CD14-positive monocyte (primary cell): ENCODE data around the gene RILPL1. TPM values are rescaled to one million over a fixed set of nuclear protein-coding genes. Genes with fewer than 3 reads are reported as not detected.

ENCODE experiments used
- DNase-seq, 3 donors: peaks; one replicate each; pipeline ENCODE4 v3.0.0-alpha.2; 2011 to 2022
- H2AFZ ChIP-seq: 2 replicates; pipeline ENCODE4 v1.6.0; 2012; ENCODE audit warnings: mild to moderate bottlenecking, low read depth, low read length, inconsistent platforms; ENCODE audit not compliant: insufficient read depth, poor library complexity, severe bottlenecking
- H3K27ac ChIP-seq, 2 donors: 1 replicate in 1 of 2; 2 replicates in 1 of 2; pipeline ENCODE4 v1.5.1; 2012 to 2013; ENCODE audit warnings: low read length in 2 of 2, control low read depth in 1 of 2, inconsistent platforms in 1 of 2, low read depth in 1 of 2, mild to moderate bottlenecking in 1 of 2
- H3K27me3 ChIP-seq, 2 donors: one replicate each; pipeline versions ENCODE4 v1.6.0 to v1.6.1; 2011 to 2013; ENCODE audit warnings: low read length in 2 of 2; ENCODE audit not compliant: control insufficient read depth in 2 of 2, insufficient read depth in 2 of 2
- H3K36me3 ChIP-seq, 2 donors: replicated peaks in 1 of 2; 1 replicate in 1 of 2; 2 replicates in 1 of 2; pipeline versions ENCODE4 v1.5.1 to v1.6.1; 2012 to 2013; ENCODE audit warnings: low read length in 2 of 2, control low read depth in 1 of 2, inconsistent platforms in 1 of 2, mild to moderate bottlenecking in 1 of 2; ENCODE audit not compliant: insufficient read depth in 2 of 2, control insufficient read depth in 1 of 2
- H3K4me1 ChIP-seq, 2 donors: 1 replicate in 1 of 2; 2 replicates in 1 of 2; pipeline versions ENCODE4 v1.5.1 to v1.6.1; 2012 to 2013; ENCODE audit warnings: low read length in 2 of 2, control low read depth in 1 of 2, inconsistent platforms in 1 of 2, mild to moderate bottlenecking in 1 of 2, moderate library complexity in 1 of 2; ENCODE audit not compliant: insufficient read depth in 2 of 2, control insufficient read depth in 1 of 2
- H3K4me2 ChIP-seq: replicated peaks from 2 replicates; pipeline ENCODE3; 2012; ENCODE audit warnings: low read length, moderate library complexity, mild to moderate bottlenecking; ENCODE audit not compliant: poor library complexity, severe bottlenecking; ENCODE audit errors: extremely low read depth
- H3K4me3 ChIP-seq, 3 experiments: fragments of 200-600 bp in 1 of 3; sonication (generic) in 1 of 3; replicated peaks in 1 of 3; 1 replicate in 2 of 3; 2 replicates in 1 of 3; pipeline ENCODE4 v1.5.1; 2011 to 2013; ENCODE audit warnings: low read length in 3 of 3, mild to moderate bottlenecking in 3 of 3, control low read depth in 2 of 3, low read depth in 2 of 3, inconsistent platforms in 1 of 3, moderate library complexity in 1 of 3
- H3K79me2 ChIP-seq: 2 replicates; pipeline ENCODE4 v1.6.0; 2012; ENCODE audit warnings: mild to moderate bottlenecking, control low read depth, inconsistent platforms, low read length, moderate library complexity; ENCODE audit not compliant: insufficient read depth
- H3K9ac ChIP-seq: 2 replicates; pipeline ENCODE4 v1.6.0; 2017; ENCODE audit warnings: low read length, mild to moderate bottlenecking; ENCODE audit not compliant: insufficient read depth, poor library complexity, severe bottlenecking
- H3K9me3 ChIP-seq, 2 donors: replicated peaks in 1 of 2; 1 replicate in 1 of 2; 2 replicates in 1 of 2; pipeline versions ENCODE4 v1.5.1 to v1.6.1; 2012 to 2013; ENCODE audit warnings: low read length in 2 of 2, control low read depth in 1 of 2; ENCODE audit not compliant: control insufficient read depth in 1 of 2, insufficient read depth in 1 of 2
- H4K20me1 ChIP-seq: 2 replicates; pipeline ENCODE4 v1.6.0; 2012; ENCODE audit warnings: mild to moderate bottlenecking, low read length, control low read depth, moderate library complexity; ENCODE audit not compliant: insufficient read depth
- H3K27ac Mint-ChIP-seq, 7 donors: one replicate each; pipeline ENCODE4 v1.8.0; 2020; ENCODE audit warnings: mild to moderate bottlenecking in 7 of 7, mixed read lengths in 7 of 7, moderate library complexity in 6 of 7, inconsistent platforms in 2 of 7
- H3K27me3 Mint-ChIP-seq, 3 donors: one replicate each; pipeline ENCODE4 v1.8.0; 2021 to 2022; ENCODE audit warnings: low read depth in 3 of 3, mild to moderate bottlenecking in 3 of 3, mixed read lengths in 3 of 3, moderate library complexity in 3 of 3, inconsistent platforms in 1 of 3
- H3K36me3 Mint-ChIP-seq, 2 donors: one replicate each; pipeline ENCODE4 v1.8.0; 2020; ENCODE audit warnings: mixed read lengths in 2 of 2, inconsistent platforms in 1 of 2, mild to moderate bottlenecking in 1 of 2
- H3K4me1 Mint-ChIP-seq: one replicate; pipeline ENCODE4 v1.8.0; 2020; ENCODE audit warnings: mild to moderate bottlenecking, mixed read lengths
- H3K4me3 Mint-ChIP-seq, 2 donors: one replicate each; pipeline ENCODE4 v1.8.0; 2020; ENCODE audit warnings: mild to moderate bottlenecking in 2 of 2, mixed read lengths in 2 of 2, moderate library complexity in 1 of 2
- H3K9me3 Mint-ChIP-seq, 7 donors: one replicate each; pipeline ENCODE4 v1.8.0; 2020 to 2022; ENCODE audit warnings: mixed read lengths in 7 of 7, mild to moderate bottlenecking in 6 of 7, moderate library complexity in 6 of 7, inconsistent platforms in 2 of 7
- CTCF ChIP-seq: fragments of 200-600 bp; IDR thresholded peaks from one replicate; pipeline ENCODE4 v1.8.0; 2022; ENCODE audit warnings: antibody characterized with exemption, mild to moderate bottlenecking
- WGBS: methylation state at CpG from one replicate; pipeline ENCODE4 v1.1.5; 2013; ENCODE audit warnings: missing lambda C conversion rate; ENCODE audit not compliant: insufficient coverage; 5-methylcytosine and 5-hydroxymethylcytosine counted together
- intact Hi-C, 2 donors: fragments of 100-400 bp; cut with micrococcal nuclease; formaldehyde crosslinking; loops; one replicate each; pipeline versions ENCODE4 v1.15.0 to v1.15.1; 2023
- polyA plus RNA-seq, 3 donors: library from polyadenylated mRNA; depleted of rRNA in 1 of 3; unstranded in 2 of 3; stranded (reverse) in 1 of 3; fragments of 300-500 nt in 2 of 3; fragments of >200 nt in 1 of 3; fragmentation: Illumina TruSeq in 2 of 3; gene quantifications; 1 replicate in 2 of 3; 2 replicates in 1 of 3; pipeline ENCODE4 v1.2.3, GENCODE V29; 2012 to 2021

RILPL1 gene
- polyA plus RNA-seq, 3 donors = 1.2 TPM; not detected in 2

- Histone ChIP-seq H3K27ac (no peak overlapping the region), H3K36me3 (no peaks in the 10 kb centered on the region), H3K4me3 (peak overlapping the region; percentile 0 to 72 (median 39)), H3K9ac (no peak overlapping the region), H3K27me3 (peaks cover 44 to 75% of the 10 kb centered on the region in 2 donors), H2AFZ (peak overlapping the region; percentile 79), H3K9me3 (no peaks in the 10 kb centered on the region), H4K20me1 (no peaks in the 10 kb centered on the region), H3K4me1 (peaks cover 25 to 29% of the 10 kb centered on the region in 2 donors), H3K4me2 (peak overlapping the region; percentile 84), H3K79me2 (no peaks in the 10 kb centered on the region)
- peaks cover 69 to 88% (median 82%) of the 10 kb centered on the region in 3 donors for H3K27me3 Mint-ChIP-seq
- H3K27ac Mint-ChIP-seq = peak overlapping the region in 1 of 7 donors; percentile 65
- peak in 1 of 3 donors; percentile 12 for DNase-seq
- intact Hi-C loops = no loop called here
- TF ChIP-seq CTCF = no peak
- H3K4me3 Mint-ChIP-seq = peak overlapping the region; percentile 78 to 84
- peaks cover 10 to 11% of the 10 kb centered on the region in 2 donors for H3K36me3 Mint-ChIP-seq
- H3K9me3 Mint-ChIP-seq = peaks cover 0 to 13% (median 6%) of the 10 kb centered on the region in 7 donors
- peaks cover 28% of the 10 kb centered on the region for H3K4me1 Mint-ChIP-seq
- WGBS = 4% methylated on average over 77 of the region's 79 CpGs
Measured at GRCh38 chr12:123532808-123533649, 490 bp downstream of the RILPL1 start.

- intact Hi-C loops = no loop called here
- H3K9me3 ChIP-seq = no peaks in the 10 kb centered on the region
- WGBS = no CpG with 5 or more reads among the region's 1 CpG
- peaks cover 64 to 88% (median 81%) of the 10 kb centered on the region in 3 donors for H3K27me3 Mint-ChIP-seq
- TF ChIP-seq CTCF = no peak
- peak overlapping the region; percentile 84 for H3K4me2 ChIP-seq
- peaks cover 1 to 15% (median 6%) of the 10 kb centered on the region in 7 donors for H3K9me3 Mint-ChIP-seq
- H3K4me1 Mint-ChIP-seq = peaks cover 28% of the 10 kb centered on the region
- peak overlapping the region in 1 of 7 donors; percentile 66 for H3K27ac Mint-ChIP-seq
- H3K27ac ChIP-seq = no peak overlapping the region
- H3K4me3 Mint-ChIP-seq = peak overlapping the region; percentile 64 to 84
- peak; percentile 44 to 76 (median 72) for DNase-seq
- H2AFZ ChIP-seq = no peak overlapping the region
- peaks cover 42 to 76% of the 10 kb centered on the region in 2 donors for H3K27me3 ChIP-seq
- no peaks in the 10 kb centered on the region for H4K20me1 ChIP-seq
- H3K4me1 ChIP-seq = peaks cover 25 to 29% of the 10 kb centered on the region in 2 donors
- no peaks in the 10 kb centered on the region for H3K36me3 ChIP-seq
- peak overlapping the region in 1 of 3 experiments; percentile 72 for H3K4me3 ChIP-seq
- H3K36me3 Mint-ChIP-seq = peaks cover 10 to 11% of the 10 kb centered on the region in 2 donors
- H3K79me2 ChIP-seq = no peaks in the 10 kb centered on the region
- H3K9ac ChIP-seq = no peak overlapping the region
Measured at GRCh38 chr12:123532019-123532418, 1.5 kb downstream of the RILPL1 start.
